ENCODE data around the gene ELOVL1.
"Not testable (repeated sequence)": the region's sequence is repeated elsewhere in the genome, so short reads cannot be mapped to it uniquely, and the experiment has no call there.

Gene ELOVL1

GRCh38 chr1:43367904-43368645 is at the start of gene ELOVL1:
ELOVL1 (minus strand) TSS chr1:43368011; CDS start chr1:43365609, 2,402 bp downstream.
- DNase-seq, result peak; percentile 96

DNA sequence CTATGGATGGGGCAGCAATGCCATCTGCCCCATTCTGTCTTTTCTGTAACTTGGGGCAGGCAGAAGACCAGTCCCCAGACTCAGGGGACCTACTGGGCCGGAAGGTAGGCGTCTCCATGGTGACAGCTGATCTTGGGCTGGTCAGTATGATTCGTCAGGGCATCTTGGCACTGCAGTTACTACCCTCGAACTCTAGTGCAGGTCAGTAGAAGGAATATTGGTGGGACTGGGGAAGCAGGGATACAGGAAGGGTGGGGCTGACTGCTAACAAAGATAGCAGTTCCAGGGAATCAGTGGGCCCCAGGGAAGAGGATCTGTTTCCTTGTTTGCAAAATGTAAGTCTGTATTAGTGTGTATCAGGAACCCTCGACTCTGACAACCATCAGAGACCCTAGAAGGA is 48.1 kb upstream of the ELOVL1 start:
- no peak for DNase-seq

- DNase-seq, result peak; percentile 70
Measured at GRCh38 chr1:43414634-43415223, 46.9 kb upstream of the ELOVL1 start.

DNA sequence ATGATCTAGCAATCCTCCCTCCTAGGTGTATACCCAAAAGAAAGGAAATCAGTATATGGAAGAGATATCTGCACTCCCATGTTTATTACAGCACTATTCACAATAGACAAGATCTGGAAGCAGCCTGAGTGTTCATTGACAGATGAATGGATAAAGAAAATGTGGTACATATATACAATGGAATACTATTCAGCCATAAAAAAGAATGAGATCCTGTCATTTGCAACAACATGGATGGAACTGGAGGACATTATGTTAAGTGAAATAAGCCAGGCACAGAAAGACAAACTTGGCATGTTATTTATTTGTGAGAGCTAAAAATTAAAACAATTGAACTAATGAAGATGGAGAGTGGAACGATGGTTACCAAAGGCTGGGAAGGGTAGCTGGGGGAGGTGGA is 45.6 kb upstream of the ELOVL1 start:
- not testable (repeated sequence) for DNase-seq

GRCh38 chr1:43410571-43410970 is 42.8 kb upstream of the ELOVL1 start:
- no peak for DNase-seq

GRCh38 chr1:43405876-43406234 is 38.0 kb upstream of the ELOVL1 start:
- DNase-seq, result no peak

GRCh38 chr1:43405219-43405875 is 37.5 kb upstream of the ELOVL1 start:
- no peak for DNase-seq

DNA sequence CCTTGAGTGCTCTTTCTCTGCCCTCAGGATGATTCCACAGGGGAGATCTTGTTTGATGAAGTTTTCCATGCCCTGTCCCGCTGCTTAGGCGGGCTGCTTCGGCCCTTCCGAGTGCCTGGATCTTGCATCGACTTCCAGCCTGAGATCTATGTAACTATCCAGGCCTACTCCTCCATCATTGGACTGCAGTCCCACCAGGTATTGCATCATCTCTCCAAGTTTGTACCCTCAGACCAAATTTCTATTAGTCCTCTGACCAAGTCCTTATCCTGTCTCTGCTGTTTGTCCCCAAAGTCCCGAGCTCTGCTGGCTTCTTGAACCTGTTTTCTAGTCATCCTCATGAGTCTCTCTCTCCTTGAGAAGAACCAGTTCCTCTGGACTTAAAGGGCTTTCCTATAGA is 36.5 kb upstream of the ELOVL1 start:
- no peak for DNase-seq

GRCh38 chr1:43402089-43402865 is 34.5 kb upstream of the ELOVL1 start:
- DNase-seq, result no peak

- not testable (repeated sequence) for DNase-seq
Measured at GRCh38 chr1:43400441-43400840, 32.6 kb upstream of the ELOVL1 start.

- DNase-seq, result no peak
Measured at GRCh38 chr1:43398227-43398626, 30.4 kb upstream of the ELOVL1 start.

GRCh38 chr1:43396059-43396458 is 28.2 kb upstream of the ELOVL1 start:
- DNase-seq, result no peak

DNA sequence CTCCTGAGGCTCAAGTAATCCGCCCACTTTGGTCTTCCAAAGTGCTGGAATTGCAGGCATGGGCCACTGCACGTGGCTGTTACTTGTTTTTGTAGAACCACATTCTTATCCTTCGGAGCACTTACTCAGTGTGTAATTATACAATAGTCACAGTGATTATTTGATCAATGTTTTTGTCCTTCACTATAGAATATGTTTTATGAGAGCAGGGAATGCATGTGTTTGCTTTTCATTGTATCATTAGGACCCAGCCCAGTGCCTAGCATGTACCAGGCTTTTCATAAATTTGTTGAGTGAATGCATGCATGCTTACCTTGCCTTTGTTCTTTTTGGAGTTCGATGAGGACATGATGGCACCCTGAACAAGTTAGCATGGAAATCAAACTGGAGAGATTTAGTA is 27.7 kb upstream of the ELOVL1 start:
- no peak for DNase-seq

- no peak for DNase-seq
Measured at GRCh38 chr1:43392702-43393101, 24.9 kb upstream of the ELOVL1 start.

GRCh38 chr1:43389326-43390313 is 21.8 kb upstream of the ELOVL1 start, which contains the start of the genes MED8 and SZT2:
MED8 (minus strand) TSS chr1:43389800; CDS start chr1:43389764, 36 bp downstream.
SZT2 (plus strand) TSS chr1:43389899; CDS start chr1:43389969, 70 bp downstream.
- DNase-seq, result peak; percentile 95

- no peak for DNase-seq
Measured at GRCh38 chr1:43388613-43389012, 20.8 kb upstream of the ELOVL1 start.

- no peak for DNase-seq
Measured at GRCh38 chr1:43387976-43388599, 20.3 kb upstream of the ELOVL1 start.

DNA sequence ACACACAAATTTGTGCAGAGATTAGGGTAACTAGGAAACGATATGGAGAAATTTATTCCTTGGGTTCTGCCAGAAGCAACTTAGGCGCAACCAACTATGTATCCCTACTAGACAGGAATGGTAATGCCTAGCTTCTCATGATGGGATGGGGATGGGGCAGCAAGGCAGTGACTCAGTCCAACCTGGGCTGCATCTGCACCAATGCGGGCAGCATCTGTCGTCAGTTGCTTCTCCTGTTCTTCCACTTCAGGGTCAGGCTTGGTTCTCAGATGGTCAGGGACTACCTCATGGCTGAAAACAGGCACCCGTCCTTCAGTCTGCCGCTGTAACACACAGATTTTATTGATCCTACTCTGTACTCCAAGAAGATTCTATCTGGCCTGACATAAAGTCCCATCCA is 18.9 kb upstream of the ELOVL1 start:
- DNase-seq, result no peak

- DNase-seq, result no peak
Measured at GRCh38 chr1:43383449-43383848, 15.6 kb upstream of the ELOVL1 start.

DNA sequence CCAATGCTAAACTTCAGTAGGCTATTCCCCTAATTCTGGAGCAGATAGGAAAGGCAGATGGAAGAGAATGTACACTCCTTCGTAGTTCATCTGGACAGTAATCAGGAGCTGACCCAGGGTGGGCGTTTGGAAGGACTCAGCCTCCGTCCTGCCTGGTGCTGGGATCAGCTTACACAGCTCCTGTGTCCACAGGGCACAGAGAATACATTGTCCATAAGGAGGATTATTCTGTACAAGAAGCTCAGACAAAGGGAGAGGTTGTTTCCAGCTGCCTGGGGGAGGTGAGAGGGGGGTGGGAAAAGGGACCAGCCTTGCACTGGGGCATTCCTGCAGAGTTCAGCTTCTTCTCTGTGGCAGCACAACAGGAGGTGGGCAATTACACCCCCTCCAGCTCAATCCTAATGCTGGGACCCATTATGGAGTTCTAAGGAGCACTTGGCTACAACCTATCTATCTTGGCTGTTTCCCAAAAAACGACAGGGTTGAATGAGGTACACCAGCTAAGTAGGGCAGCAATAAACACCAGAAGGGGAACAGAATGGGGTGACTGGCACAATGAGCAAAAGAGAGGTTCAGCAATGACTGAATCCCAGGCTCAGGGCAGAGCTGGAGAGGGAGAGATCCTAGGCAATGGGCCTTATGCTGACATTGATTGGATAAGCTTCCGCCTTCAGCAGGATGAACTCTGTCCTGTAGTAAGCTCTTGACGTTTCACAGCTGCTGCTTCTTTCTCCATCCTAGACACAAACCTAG is 14.4 kb upstream of the ELOVL1 start:
- no peak for DNase-seq

GRCh38 chr1:43381612-43382011 is 13.8 kb upstream of the ELOVL1 start:
- DNase-seq, result no peak
